GOT3 (cell line): ENCODE data around the gene MVB12B.

Experiments used
- DNase-seq: peaks from one replicate; lab custom pipeline; 2025; ENCODE audit warnings: mixed read lengths; lab: John Stamatoyannopoulos, UW

The MVB12B gene

GRCh38 chr9:126491568-126491879, 164.9 kb downstream of the MVB12B start:
- DNase-seq, result no peak

- DNase-seq, result no peak
Measured at GRCh38 chr9:126491949-126492348, 165.3 kb downstream of the MVB12B start.

- DNase-seq, result no peak
Measured at GRCh38 chr9:126494264-126494663, 167.6 kb downstream of the MVB12B start.

GRCh38 chr9:126494746-126495145, 168.1 kb downstream of the MVB12B start:
- DNase-seq, result no peak

DNA sequence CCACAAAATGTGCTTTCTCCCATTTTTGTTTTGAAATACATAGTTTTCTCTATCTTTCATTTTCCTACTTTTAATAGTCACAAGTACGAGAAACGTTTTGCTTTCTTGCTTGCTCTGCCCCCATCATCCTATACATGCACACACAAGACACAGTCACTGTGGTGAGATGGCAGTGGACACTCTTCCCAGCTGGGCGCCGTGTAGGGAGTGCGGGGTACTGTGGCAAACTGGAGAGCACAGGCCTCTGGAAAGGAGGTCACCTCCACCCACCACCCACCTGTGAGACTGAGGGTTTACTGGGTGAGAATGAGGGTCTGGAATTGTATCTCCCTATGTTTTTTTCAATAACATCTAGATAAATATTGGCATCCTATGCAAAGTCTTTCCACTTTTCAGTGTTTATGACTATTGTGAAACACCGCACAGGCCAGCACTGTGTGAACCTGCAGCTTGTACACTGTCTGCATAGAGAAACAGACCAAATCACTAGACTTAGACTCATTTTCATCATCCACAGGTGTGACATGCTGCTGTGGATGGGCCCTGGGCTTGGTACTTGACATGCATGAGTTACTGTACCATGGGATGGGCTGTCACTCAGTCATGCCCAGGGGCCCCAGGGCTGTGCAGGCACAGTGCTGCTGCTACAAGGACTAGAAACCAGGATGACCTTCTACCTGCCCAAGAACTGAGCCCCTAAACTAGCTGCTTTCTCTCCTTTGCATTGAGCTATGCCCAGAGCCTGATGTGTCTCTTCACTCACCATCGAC, 169.0 kb downstream of the MVB12B start:
- DNase-seq, result no peak

DNA sequence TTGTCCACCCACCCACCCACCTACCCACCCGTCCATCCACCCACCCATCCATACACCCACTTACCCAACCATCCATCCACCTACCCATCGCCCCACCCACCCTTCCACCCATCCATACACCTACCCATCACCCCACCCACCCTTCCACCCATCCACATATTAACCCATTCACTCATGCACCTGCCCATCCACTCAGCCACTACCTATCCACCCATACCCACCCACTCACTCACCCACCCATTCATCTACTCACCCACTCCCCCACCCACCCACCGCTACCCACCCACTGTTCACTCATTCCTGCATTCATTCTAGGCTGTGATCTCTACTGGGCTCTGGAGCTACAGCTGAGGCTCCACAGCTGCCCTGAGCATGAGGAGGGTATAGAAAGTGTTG, 169.6 kb downstream of the MVB12B start:
- DNase-seq, result no peak

DNA sequence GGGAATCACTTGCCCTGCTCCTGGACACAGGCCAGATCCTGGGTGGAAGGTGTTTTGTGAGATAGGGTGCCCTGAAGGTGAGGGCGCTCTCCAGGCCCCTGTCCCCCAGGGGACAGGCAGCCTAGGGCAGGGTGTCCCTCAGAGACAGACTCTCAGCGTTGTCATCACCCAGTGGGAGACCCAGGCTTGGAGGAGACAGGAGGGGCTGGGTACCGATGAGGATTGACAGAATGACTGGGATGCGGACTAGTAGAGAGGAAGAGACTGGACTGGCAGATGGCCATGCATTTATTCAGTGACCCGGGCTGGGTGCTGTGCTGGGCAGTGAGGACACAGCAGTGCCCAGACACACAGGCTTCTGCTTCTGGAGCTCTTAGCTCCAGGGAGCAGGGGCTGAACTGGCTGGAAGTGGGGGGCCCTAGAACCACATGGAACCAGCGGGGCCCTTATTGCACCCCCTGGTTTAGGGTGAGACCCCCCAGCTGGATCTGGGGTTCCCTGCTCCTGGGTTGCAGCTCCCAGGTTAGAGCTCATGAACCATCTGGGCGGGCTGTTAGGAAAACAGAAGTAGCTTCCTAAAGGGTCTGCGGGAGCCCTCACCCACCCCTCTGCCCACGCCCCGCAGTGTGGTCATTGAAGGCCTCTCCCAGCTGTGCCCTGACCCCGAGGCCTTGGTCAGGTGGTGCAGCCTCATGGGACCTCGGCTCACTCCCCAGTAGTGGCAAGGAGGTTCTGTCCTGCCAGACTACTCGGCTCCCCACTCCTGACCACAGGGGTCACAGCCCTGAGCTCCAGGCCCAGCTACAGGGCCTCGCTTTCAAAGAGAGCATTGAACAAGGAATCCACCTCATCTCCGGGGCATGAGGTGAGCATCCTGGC, 170.4 kb downstream of the MVB12B start:
- DNase-seq, result no peak

DNA sequence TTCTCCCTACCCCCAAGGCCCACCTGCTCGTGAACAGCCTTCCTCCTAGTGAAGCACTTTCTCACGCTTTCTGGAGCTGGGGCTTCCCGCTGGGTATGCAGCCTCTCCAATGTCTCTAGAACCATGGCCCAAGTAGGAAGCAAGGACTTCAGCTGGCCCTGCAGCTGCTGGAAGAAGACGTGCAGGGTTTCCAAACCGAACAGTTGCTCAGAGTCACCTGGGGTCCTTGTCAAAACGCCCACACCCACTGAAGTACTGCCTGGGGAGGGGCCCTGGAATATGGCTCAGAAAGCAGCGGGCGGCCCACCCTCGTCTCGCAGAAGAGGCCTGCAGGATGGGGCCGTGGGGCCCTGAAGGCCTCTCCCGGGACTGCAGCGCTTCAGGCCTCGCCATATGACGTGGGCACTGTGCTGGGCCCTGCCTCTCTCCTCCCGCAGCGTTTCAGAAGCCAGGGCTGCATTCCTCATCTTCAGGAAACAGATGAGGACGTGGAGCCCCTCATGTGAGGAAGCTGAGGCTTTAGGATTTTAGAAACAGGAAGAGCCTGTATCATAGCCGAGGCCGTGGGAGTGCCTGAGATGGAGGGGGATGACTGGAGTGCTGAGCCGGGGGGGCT, 171.1 kb downstream of the MVB12B start:
- no peak for DNase-seq

- no peak for DNase-seq
Measured at GRCh38 chr9:126498331-126498730, 171.7 kb downstream of the MVB12B start.

GRCh38 chr9:126499005-126499910, 172.6 kb downstream of the MVB12B start:
- DNase-seq, result no peak

DNA sequence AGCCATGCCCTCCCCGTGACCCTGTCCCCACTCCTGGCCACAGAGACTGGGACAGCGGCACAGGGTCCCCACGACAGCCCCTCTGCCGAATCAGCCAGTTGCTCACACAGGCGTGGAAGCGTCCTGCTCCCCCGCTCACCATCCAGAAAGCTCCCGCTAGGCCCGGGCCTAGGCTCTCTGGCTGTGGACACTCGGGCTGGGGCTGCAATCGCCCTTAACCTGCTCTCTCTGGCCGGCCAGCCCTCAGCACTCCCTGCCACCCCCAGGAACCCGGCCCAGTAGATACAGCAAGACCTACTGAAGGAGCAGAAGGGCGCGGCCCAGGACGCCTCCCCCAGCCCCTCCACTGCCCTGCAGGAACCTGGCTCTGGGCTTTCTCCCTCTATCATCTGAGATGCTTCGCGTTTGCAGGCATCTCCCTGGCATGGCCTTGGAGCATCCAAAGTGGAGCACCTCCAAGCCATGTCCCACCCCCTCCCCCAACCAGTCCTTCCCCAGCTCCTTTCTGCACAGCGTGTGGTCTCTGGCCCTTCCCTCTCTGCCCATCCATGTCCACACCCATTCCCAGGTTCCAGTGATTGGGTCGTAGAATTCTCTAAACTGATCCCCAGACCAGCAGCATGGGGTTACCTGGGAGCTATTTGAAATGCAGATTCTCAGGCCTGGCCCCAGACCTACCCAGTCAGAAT, 173.4 kb downstream of the MVB12B start:
- no peak for DNase-seq

DNA sequence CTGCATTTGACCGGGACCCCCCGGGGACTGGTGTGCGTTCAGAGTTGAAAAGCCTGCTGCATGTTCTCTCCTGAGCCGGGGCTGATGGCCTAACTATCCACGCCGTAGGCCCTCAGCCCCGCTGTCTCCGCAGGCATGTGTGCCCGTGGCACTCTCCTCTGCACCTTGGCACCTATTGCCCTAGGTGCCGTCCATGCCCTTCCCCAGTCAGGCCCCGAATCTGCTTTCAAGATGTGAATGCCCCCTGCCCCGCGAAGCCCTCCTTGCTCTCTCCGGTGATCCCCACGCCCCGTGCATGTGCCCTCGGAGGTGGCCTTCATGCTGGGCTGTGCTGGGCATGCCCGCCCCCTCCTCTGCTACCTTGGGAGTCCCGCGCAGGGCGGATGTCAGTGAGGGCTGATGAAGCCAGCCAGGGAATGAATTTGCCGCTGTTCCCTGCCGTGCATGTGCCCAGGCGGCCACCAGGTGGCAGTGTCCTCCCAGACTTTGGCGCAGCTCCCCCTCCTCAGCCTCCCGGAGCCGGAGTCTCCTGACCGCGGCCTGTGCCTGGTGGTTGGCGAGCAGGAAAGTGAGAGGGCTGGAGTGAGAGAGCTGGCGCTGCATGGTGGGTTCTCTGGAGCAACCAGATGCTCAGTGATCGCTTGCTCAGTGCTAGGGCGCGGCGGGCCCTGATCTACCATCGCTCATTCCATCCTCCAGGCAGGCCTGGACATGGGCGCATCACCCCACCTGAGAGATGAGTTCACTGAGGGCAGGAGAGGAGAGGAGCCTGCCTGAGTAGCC, 174.2 kb downstream of the MVB12B start:
- no peak for DNase-seq

- no peak for DNase-seq
Measured at GRCh38 chr9:126501383-126502331, 175.0 kb downstream of the MVB12B start.

DNA sequence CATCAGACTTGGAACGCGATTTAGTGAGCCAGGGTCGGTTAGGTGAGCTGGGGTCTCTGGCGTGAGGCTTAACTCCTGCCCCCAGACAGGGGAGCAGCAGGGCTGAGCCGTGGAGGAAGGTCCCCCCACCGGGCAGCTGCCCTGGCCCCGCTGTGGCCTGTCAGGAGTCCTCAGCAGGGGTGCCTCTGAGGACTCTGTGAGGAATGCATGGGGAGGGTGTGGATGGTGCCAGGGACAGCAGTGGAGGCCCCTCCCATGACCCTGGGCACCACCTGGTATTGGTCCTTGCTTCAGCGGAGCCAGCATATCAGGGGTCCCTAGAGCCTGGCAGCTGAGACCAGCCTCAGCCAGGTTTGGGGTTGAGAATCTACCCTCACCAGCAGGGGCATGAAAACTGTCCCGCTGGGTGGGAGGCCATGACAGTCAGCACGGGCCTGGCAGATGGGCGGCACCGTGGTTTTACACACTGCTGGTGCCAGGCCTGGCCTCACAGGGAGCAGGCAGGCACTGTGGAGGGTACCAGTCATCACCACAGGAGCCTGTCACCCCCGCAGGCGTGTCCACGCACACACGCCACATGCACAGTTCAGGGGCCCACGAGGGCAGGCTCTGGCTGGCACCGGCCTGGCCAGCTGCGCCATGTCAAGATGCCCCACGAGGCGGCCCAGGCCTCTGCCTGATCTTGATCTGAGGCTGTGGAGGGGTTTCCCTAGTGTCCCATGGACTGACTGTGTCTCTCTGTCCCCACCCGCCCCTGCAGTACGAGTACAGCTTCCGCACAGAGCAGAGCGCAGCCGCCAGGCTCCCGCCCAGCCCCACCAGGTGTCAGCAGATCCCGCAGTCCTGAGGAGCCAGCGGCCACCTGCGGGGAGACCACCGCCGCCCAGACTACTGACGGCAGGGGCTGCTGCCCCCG, 176.0 kb downstream of the MVB12B start:
- no peak for DNase-seq

DNA sequence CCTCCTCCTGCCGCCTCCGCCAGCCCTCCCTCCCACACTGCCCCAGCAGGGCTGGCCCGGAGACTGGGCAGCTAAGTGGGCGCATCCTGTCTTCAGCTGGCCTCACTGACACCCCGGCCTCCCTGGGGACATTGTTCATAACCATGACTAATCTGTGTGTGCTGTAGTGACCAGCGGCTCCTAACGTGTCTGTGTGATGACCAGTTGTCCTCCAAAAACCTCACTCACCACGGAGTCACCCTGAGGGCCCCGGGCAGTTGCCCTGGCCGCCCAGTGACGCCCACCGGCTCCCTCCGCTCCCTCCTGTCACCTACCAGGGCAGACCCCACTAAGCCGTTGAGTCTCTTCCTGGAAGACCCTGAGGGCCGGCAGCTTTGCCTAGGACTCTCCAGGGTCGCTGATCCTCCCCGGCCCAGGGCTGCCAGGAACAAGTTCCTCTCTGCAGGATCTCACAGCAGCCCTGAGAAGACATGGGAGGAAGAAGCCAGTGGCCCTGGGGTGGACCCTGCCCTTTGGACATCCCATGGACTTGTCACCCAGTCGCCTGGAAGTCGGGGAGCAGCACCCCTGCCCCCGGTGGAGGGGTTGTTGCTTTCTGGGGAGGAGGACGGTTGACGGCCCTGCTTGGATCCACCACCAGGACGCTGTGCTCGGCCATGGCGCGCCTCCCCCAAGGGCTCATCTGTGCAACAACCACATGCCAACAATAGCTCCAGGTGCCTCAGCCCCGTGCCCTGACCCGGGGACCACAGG, 176.9 kb downstream of the MVB12B start:
- DNase-seq, result peak; percentile 29

GRCh38 chr9:126504086-126504976, 177.7 kb downstream of the MVB12B start:
- DNase-seq, result no peak
